Loucy (cell line): ENCODE measurements around the gene DUSP9.

ENCODE experiments used
- H2AFZ ChIP-seq: fragments of 200-600 bp; sonication (generic); 2 replicates; pipeline ENCODE4 v1.6.0; 2016; ENCODE audit warnings: antibody characterized with exemption, mild to moderate bottlenecking, low read length, moderate library complexity
- H3F3A ChIP-seq: fragments of 200-600 bp; 2 replicates; pipeline ENCODE4 v1.6.0; 2016; ENCODE audit warnings: antibody characterized with exemption, low read depth, mild to moderate bottlenecking
- H3K27me3 ChIP-seq: fragments of 200-600 bp; sonication (generic); 2 replicates; pipeline ENCODE4 v1.6.1; 2014; ENCODE audit warnings: low read length, mild to moderate bottlenecking; ENCODE audit not compliant: insufficient read depth, poor library complexity, severe bottlenecking
- H3K36me3 ChIP-seq: fragments of 200-600 bp; sonication (generic); 2 replicates; pipeline ENCODE4 v1.6.1; 2016; ENCODE audit warnings: low read length; ENCODE audit not compliant: insufficient read depth
- H3K4me1 ChIP-seq: fragments of 200-600 bp; sonication (generic); 2 replicates; pipeline ENCODE4 v1.5.1; 2014; ENCODE audit warnings: low read length, mild to moderate bottlenecking; ENCODE audit not compliant: insufficient read depth, poor library complexity, severe bottlenecking
- H3K4me2 ChIP-seq: fragments of 200-600 bp; sonication (generic); 2 replicates; pipeline ENCODE4 v1.6.0; 2014; ENCODE audit warnings: antibody characterized with exemption, low read length, low read depth, mild to moderate bottlenecking; ENCODE audit not compliant: poor library complexity, severe bottlenecking
- H3K4me3 ChIP-seq: fragments of 200-600 bp; sonication (generic); 2 replicates; pipeline ENCODE4 v1.5.1; 2014; ENCODE audit warnings: low read length, mild to moderate bottlenecking, mixed read lengths; ENCODE audit not compliant: poor library complexity, severe bottlenecking
- H3K79me2 ChIP-seq: fragments of 200-600 bp; sonication (generic); 2 replicates; pipeline ENCODE4 v1.6.1; 2014; ENCODE audit warnings: low read length; ENCODE audit not compliant: insufficient read depth
- H3K9ac ChIP-seq: fragments of 200-600 bp; sonication (generic); 2 replicates; pipeline ENCODE4 v1.6.0; 2014; ENCODE audit warnings: mild to moderate bottlenecking, low read depth, low read length, moderate library complexity; ENCODE audit not compliant: poor library complexity, severe bottlenecking
- H3K9me2 ChIP-seq: fragments of 200-600 bp; sonication (generic); replicated peaks from 2 replicates; pipeline ENCODE4 v1.6.1; 2016; ENCODE audit warnings: low read depth, low read length, mixed read lengths
- H3K9me3 ChIP-seq: fragments of 200-600 bp; sonication (generic); 2 replicates; pipeline ENCODE4 v1.6.1; 2014; ENCODE audit warnings: mild to moderate bottlenecking, antibody characterized with exemption, low read length, low read depth; ENCODE audit not compliant: insufficient read depth
- H4K20me1 ChIP-seq: fragments of 200-600 bp; sonication (generic); 2 replicates; pipeline ENCODE4 v1.6.0; 2014; ENCODE audit warnings: antibody characterized with exemption, low read length, mild to moderate bottlenecking; ENCODE audit not compliant: insufficient read depth, poor library complexity, severe bottlenecking
- CTCF ChIP-seq: fragments of 200-600 bp; sonication (generic); conservative IDR thresholded peaks from 2 replicates; pipeline ENCODE4 v1.5.1; 2014; ENCODE audit warnings: mild to moderate bottlenecking, antibody characterized with exemption, low read length
- EZH2phosphoT487 ChIP-seq: fragments of 200-600 bp; IDR thresholded peaks from 2 replicates; pipeline ENCODE4 v1.6.1; 2018; ENCODE audit warnings: antibody characterized with exemption, mild to moderate bottlenecking, moderate library complexity, borderline replicate concordance

Gene DUSP9

DNA sequence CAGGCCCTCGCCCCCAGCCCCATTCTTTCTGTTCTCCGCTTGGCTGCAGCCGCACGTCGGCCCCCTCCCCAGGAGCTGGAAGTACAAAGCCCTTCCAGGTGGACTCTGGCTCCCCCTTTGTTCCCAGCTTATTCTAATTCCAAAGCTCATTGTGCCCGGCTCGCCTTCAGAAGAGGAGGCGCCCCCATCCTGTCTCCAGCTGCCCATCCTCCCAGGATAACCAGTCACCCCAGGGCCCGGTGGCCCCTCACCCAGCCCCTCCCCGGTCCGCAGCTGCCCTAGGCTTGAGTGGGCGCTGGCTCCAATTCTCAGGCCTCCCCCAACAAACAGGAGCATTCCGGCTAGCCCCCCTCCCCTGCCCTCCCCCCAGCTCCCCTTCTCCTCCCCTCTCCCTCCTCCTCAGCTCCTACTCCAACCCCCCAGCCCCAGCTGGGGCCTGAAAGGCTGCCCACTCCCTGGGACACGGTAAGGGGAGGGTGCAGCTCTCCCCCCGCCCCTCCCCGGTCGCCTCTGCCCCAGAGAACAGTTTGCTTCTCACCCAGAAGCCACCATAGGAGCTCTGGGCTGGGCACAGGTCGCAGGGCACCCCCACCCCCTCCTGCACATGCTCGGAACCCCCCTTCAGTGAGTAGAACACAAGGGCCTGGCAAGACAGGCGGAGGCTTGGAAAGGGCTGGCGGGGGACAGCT is 37.6 kb downstream of the DUSP9 start:
- no peaks in the 10 kb centered on the region for H3K36me3 ChIP-seq
- H3K27me3 ChIP-seq, result no peaks in the 10 kb centered on the region
- no peak overlapping the region for H3K4me2 ChIP-seq
- H2AFZ ChIP-seq, result no peak overlapping the region
- no peaks in the 10 kb centered on the region for H4K20me1 ChIP-seq
- no peaks in the 10 kb centered on the region for H3K4me1 ChIP-seq
- TF ChIP-seq CTCF, result no peak
- no peak for TF ChIP-seq EZH2phosphoT487
- H3F3A ChIP-seq, result no peaks in the 10 kb centered on the region
- H3K9ac ChIP-seq, result no peak overlapping the region
- no peaks in the 10 kb centered on the region for H3K79me2 ChIP-seq
- H3K9me3 ChIP-seq, result no peaks in the 10 kb centered on the region
- H3K4me3 ChIP-seq, result no peak overlapping the region
- no peaks in the 10 kb centered on the region for H3K9me2 ChIP-seq

DNA sequence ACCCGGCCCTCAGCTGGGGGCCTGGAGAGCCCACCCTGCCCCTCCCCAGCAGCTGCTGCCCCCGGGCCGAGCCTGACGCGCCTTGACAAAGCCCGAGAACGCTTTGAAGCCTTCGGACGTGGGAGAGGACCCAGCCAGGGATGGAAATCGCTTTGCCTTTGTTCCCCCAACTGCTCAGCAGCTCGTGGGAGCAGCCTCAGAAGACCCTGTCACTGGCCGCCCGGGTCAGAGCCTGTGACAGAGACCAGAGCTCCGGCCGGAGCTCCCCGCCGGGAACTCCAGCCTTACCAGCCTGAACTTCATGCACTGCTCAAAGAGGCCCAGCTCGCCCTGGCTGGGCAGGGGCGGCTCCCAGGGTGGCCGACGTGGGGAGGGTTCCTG is 38.1 kb downstream of the DUSP9 start:
- TF ChIP-seq EZH2phosphoT487 (no peak), CTCF (no peak)
- Histone ChIP-seq H3K4me1 (no peaks in the 10 kb centered on the region), H3K9me2 (no peaks in the 10 kb centered on the region), H3K9me3 (no peaks in the 10 kb centered on the region), H4K20me1 (no peaks in the 10 kb centered on the region), H2AFZ (no peak overlapping the region), H3K4me3 (no peak overlapping the region), H3K9ac (no peak overlapping the region), H3K79me2 (no peaks in the 10 kb centered on the region), H3K27me3 (no peaks in the 10 kb centered on the region), H3F3A (no peaks in the 10 kb centered on the region), H3K36me3 (no peaks in the 10 kb centered on the region), H3K4me2 (no peak overlapping the region)

DNA sequence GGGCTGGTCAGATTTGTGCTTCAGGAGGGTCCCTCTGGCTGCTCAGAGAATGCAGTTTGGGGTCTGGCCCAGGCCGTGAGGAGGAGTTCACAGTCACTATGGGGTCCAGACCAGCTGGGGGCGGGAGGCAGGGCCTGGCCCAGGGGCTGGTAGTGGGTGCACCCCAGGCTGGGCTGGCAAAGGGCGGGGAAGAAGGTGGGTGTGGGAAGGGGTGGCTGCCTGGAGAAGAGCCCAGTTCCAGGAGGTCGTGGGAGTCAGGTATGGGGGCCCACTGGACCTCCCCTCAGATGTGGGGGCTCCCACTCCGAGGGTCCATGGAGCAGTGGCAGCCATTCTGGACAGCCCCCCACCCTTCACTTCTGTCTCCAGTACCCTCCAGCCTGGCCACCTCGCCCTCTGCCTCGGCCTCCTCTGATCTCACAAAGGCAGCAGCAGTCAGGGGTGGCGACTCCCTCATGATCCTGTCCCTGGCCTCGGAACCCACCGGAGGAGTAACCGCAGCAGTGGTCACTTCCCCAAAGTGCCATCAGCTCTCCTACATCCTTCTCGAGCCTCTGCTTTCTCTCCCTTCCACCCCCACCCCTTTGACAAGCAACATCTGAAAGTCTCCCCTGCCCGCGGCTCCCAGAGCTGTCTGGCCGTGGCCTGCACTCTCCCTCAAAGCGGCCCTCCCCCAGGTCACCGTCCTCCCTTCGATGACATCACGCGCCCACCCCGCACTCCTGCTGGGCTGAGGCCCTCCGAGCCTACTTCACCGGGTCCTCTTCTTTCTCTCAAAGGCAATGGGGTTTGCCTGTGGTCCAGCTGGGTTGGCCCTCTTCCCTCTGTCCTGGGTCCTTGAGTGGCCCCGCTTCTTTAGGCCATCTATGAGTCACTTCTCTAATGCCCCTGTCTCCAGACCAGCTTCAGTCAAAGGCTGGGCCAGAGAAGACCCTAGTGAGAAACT is 39.0 kb downstream of the DUSP9 start:
- no peaks in the 10 kb centered on the region for H4K20me1 ChIP-seq
- no peak overlapping the region for H2AFZ ChIP-seq
- TF ChIP-seq CTCF (no peak), EZH2phosphoT487 (no peak)
- H3K4me3 ChIP-seq, result no peak overlapping the region
- H3K27me3 ChIP-seq, result no peaks in the 10 kb centered on the region
- H3K36me3 ChIP-seq, result no peaks in the 10 kb centered on the region
- no peaks in the 10 kb centered on the region for H3F3A ChIP-seq
- H3K9me2 ChIP-seq, result no peaks in the 10 kb centered on the region
- no peaks in the 10 kb centered on the region for H3K4me1 ChIP-seq
- H3K9ac ChIP-seq, result no peak overlapping the region
- H3K9me3 ChIP-seq, result no peaks in the 10 kb centered on the region
- H3K4me2 ChIP-seq, result no peak overlapping the region
- no peaks in the 10 kb centered on the region for H3K79me2 ChIP-seq
